Adrenal gland (tissue), 12 donors: Measurements from ENCODE around the gene NPPC. TPM values are rescaled to one million over a fixed set of nuclear protein-coding genes. Genes with fewer than 3 reads are reported as not detected.

ENCODE experiments used
- DNase-seq, 7 donors: peaks; one replicate each; pipeline ENCODE4 v3.0.0-alpha.2; 2019 to 2020
- H3K27ac ChIP-seq, 5 donors: fragments of 200-600 bp; sonication (generic) in 4 of 5; 1 replicate in 3 of 5; 2 replicates in 2 of 5; pipeline versions ENCODE4 v1.5.1 to v1.8.0; 2016 to 2020; ENCODE audit warnings: mild to moderate bottlenecking in 1 of 5
- H3K27me3 ChIP-seq: fragments of 200-600 bp; 2 replicates; pipeline ENCODE4 v1.8.0; 2021
- H3K36me3 ChIP-seq, 2 donors: fragments of 200-600 bp; replicated peaks in 1 of 2; 1 replicate in 1 of 2; 2 replicates in 1 of 2; pipeline versions ENCODE4 v1.5.1 to v1.8.0; 2018 to 2022
- H3K4me1 ChIP-seq, 2 donors: fragments of 200-600 bp; replicated peaks in 1 of 2; 1 replicate in 1 of 2; 2 replicates in 1 of 2; pipeline versions ENCODE4 v1.5.1 to v1.8.0; 2018 to 2021
- H3K4me3 ChIP-seq, 4 donors: fragments of 200-600 bp; sonication (generic) in 3 of 4; one replicate each; pipeline ENCODE4 v1.5.1; 2016 to 2018
- H3K9me3 ChIP-seq, 3 donors: fragments of 200-600 bp; sonication (generic) in 1 of 3; replicated peaks in 1 of 3; 1 replicate in 2 of 3; 2 replicates in 1 of 3; pipeline versions ENCODE4 v1.5.1 to v1.8.0; 2016 to 2021
- CTCF ChIP-seq, 6 experiments: fragments of 450-650 bp in 4 of 6; fragments of 200-600 bp in 2 of 6; sonication (generic) in 1 of 6; IDR thresholded peaks; 1 replicate in 5 of 6; 2 replicates in 1 of 6; pipeline versions ENCODE4 v1.5.1 to v1.8.0; 2016 to 2021; ENCODE audit warnings: antibody characterized with exemption in 6 of 6, mild to moderate bottlenecking in 2 of 6, moderate library complexity in 1 of 6
- POLR2A ChIP-seq, 2 donors: fragments of 450-650 bp; IDR thresholded peaks; one replicate each; pipeline ENCODE4 v1.6.1; 2017; ENCODE audit warnings: antibody characterized with exemption in 2 of 2, mild to moderate bottlenecking in 2 of 2, moderate library complexity in 1 of 2
- WGBS, 4 donors: extraction: QIAGEN DNeasy Blood & Tissue Kit in 2 of 4; methylation state at CpG; one replicate each; pipeline versions ENCODE4 v1.1.5 to v1.1.7; 2013 to 2017; 5-methylcytosine and 5-hydroxymethylcytosine counted together
- intact Hi-C, 2 donors: fragments of 100-400 bp; cut with DNase I; formaldehyde crosslinking; loops; one replicate each; pipeline versions ENCODE4 v1.14.1 to v1.15.0; 2022 to 2023
- polyA plus RNA-seq, 3 donors: library from polyadenylated mRNA; stranded (reverse); fragments of 200-250 nt in 2 of 3; fragments of 350-450 nt in 1 of 3; fragmentation: Illumina TruSeq in 1 of 3; extraction: RNeasy Lipid Tissue Mini Kit (QIAGEN cat#74804) in 1 of 3; gene quantifications; one replicate each; pipeline ENCODE4 v1.2.3, GENCODE V29; 2013 to 2014
- total RNA-seq, 9 donors: library from RNA; depleted of rRNA in 4 of 9; stranded (reverse); fragments of >200 nt in 4 of 9; fragments of 120-200 nt in 1 of 9; fragmentation: NEBNext Ultra II Directional in 1 of 9; extraction: Animal tissue kit (Norgen Biotek cat#: 25700) in 1 of 9; gene quantifications; one replicate each; pipeline versions ENCODE4 v1.1.0 to v1.2.4, GENCODE V29; 2013 to 2023
- donor health status: healthy with polysubstance abuse.
- donor health status: Bipolar disorder and iron deficiency.
- donor health status: DM: yes; HTN: yes; CAD: no.
- donor health status: DM: no; HTN: no; CAD: no.
- donor health status: DM: no; HTN: no; CAD: no.
- donor health status: DM: yes; HTN: yes; CAD: no.

The NPPC gene
- total and polyA plus RNA-seq, 12 donors = 0.13 to 0.74 (median 0.17) TPM; not detected in 9

- Histone ChIP-seq H3K9me3 (no peaks in the 10 kb centered on the region), H3K4me1 (no peaks in the 10 kb centered on the region), H3K4me3 (no peak overlapping the region), H3K27ac (no peak overlapping the region), H3K27me3 (no peaks in the 10 kb centered on the region), H3K36me3 (no peaks in the 10 kb centered on the region)
- TF ChIP-seq CTCF (IDR thresholded peaks at IDR 0.05) (no peak), POLR2A (IDR thresholded peaks at IDR 0.05) (no peak)
- no peak for DNase-seq
- intact Hi-C loops = no loop called here
- 85 to 91% (median 88%) methylated on average over 10 to 15 of the region's 15 CpGs for WGBS, 4 donors
Observed at GRCh38 chr2:231946241-231946814, 20.1 kb upstream of the NPPC start.

GRCh38 chr2:231942180-231942579 is 16.0 kb upstream of the NPPC start:
- intact Hi-C loops = no loop called here

GRCh38 chr2:231941673-231942072 is 15.5 kb upstream of the NPPC start:
- Histone ChIP-seq H3K9me3 (no peaks in the 10 kb centered on the region), H3K27ac (no peak overlapping the region), H3K4me1 (no peaks in the 10 kb centered on the region), H3K4me3 (no peak overlapping the region), H3K36me3 (no peaks in the 10 kb centered on the region), H3K27me3 (no peaks in the 10 kb centered on the region)
- no peak for TF ChIP-seq POLR2A (IDR thresholded peaks at IDR 0.05)
- no peak for TF ChIP-seq CTCF (IDR thresholded peaks at IDR 0.05)
- intact Hi-C loops = no loop called here
- 81 to 91% (median 88%) methylated on average over 5 to 12 of the region's 12 CpGs for WGBS, 4 donors
- no peak for DNase-seq

More at GRCh38 chr2:231942180-231942579, 16.0 kb upstream of the NPPC start:
- H3K4me3 ChIP-seq = no peak overlapping the region
- 76 to 86% (median 84%) methylated on average over 6 of the region's 6 CpGs for WGBS, 4 donors
- H3K4me1 ChIP-seq = no peaks in the 10 kb centered on the region
- no peaks in the 10 kb centered on the region for H3K36me3 ChIP-seq
- TF ChIP-seq POLR2A (IDR thresholded peaks at IDR 0.05) (no peak), CTCF (IDR thresholded peaks at IDR 0.05) (no peak)
- DNase-seq = no peak
- H3K27me3 ChIP-seq = no peaks in the 10 kb centered on the region
- no peaks in the 10 kb centered on the region for H3K9me3 ChIP-seq
- H3K27ac ChIP-seq = no peak overlapping the region

- no peak for DNase-seq
- TF ChIP-seq CTCF (IDR thresholded peaks at IDR 0.05) = no peak
- TF ChIP-seq POLR2A (IDR thresholded peaks at IDR 0.05) = no peak
- WGBS, 4 donors = 53 to 70% (median 64%) methylated on average over 3 of the region's 3 CpGs
- H3K9me3 ChIP-seq = no peaks in the 10 kb centered on the region
- no peaks in the 10 kb centered on the region for H3K36me3 ChIP-seq
- no peak overlapping the region for H3K27ac ChIP-seq
- no peak overlapping the region for H3K4me3 ChIP-seq
- intact Hi-C loops = no loop called here
- H3K27me3 ChIP-seq = no peaks in the 10 kb centered on the region
- H3K4me1 ChIP-seq = no peaks in the 10 kb centered on the region
Observed at GRCh38 chr2:231940795-231941194, 14.6 kb upstream of the NPPC start.
